Measurements from ENCODE around the gene ELF5.

- TF ChIP-seq CTCF (IDR thresholded peaks at IDR 0.05; ENCODE audit: control extremely low read depth in 1 of 3, insufficient read depth in 1 of 3, low read depth in 1 of 3, low read length in 3 of 3) (no peak), POLR2AphosphoS5 (IDR thresholded peaks at IDR 0.05; ENCODE audit: low read depth, low read length) (no peak)
These were observed 39.9 kb downstream of the ELF5 start for GRCh38 chr11:34473603-34474169.

Measured in H1 (cell line).